IMR-90 (cell line): ENCODE data around the gene ATP6V1F. TPM values are rescaled to one million over a fixed set of nuclear protein-coding genes. Genes with fewer than 3 reads are reported as not detected.

Experiments
- CTCF ChIP-seq: conservative IDR thresholded peaks from 2 replicates; pipeline ENCODE4 v1.5.1; 2012; ENCODE audit warnings: mild to moderate bottlenecking, low read depth, low read length, improper control_type of control experiment
- polyA plus RNA-seq, 3 experiments: library from polyadenylated mRNA; depleted of rRNA; stranded (reverse); fragments of >200 nt; gene quantifications; 2 replicates each; pipeline ENCODE4 v1.2.3, GENCODE V29; 2012; ENCODE audit warnings: low replicate concordance in 1 of 3
- total RNA-seq: library from RNA; depleted of rRNA; stranded (reverse); fragments of >200 nt; gene quantifications from 2 replicates; pipeline ENCODE4 v1.2.3, GENCODE V29; 2012

Gene ATP6V1F
- total and polyA plus RNA-seq, 2 of the 4 experiments (the other 2 are of a cell fraction): 104 to 321 TPM

- peak; percentile 92 for TF ChIP-seq CTCF
Observed at GRCh38 chr7:128879939-128880746, 17.5 kb downstream of the ATP6V1F start (continued).
